HepG2 (cell line): Measurements from ENCODE around the gene NGRN. TPM values are rescaled to one million over a fixed set of nuclear protein-coding genes. Genes with fewer than 3 reads are reported as not detected.

ENCODE experiments used
- CCDC6 ChIP-seq: sonication (generic); formaldehyde crosslinking; IDR thresholded peaks from 2 replicates; pipeline ENCODE4 v1.8.1; 2022; ENCODE audit warnings: mild to moderate bottlenecking, missing genetic modification reagents, moderate library complexity
- FOSL1 ChIP-seq: sonication (generic); formaldehyde crosslinking; IDR thresholded peaks from 2 replicates; pipeline ENCODE4 v1.9.0; 2021; ENCODE audit warnings: missing genetic modification reagents, borderline replicate concordance
- HNRNPK ChIP-seq: fragments of 200-400 bp; formaldehyde crosslinking; IDR thresholded peaks from 2 replicates; pipeline ENCODE4 v1.6.1; 2018; ENCODE audit warnings: low read length, low read depth, moderate library complexity, mild to moderate bottlenecking; ENCODE audit not compliant: poor library complexity, severe bottlenecking
- NFIB ChIP-seq: sonication (generic); formaldehyde crosslinking; IDR thresholded peaks from 2 replicates; pipeline ENCODE4 v1.9.0; 2021; ENCODE audit warnings: missing genetic modification reagents, mild to moderate bottlenecking, borderline replicate concordance
- NONO ChIP-seq, 2 experiments: fragments of 450-650 bp in 1 of 2; sonication (generic) in 1 of 2; formaldehyde crosslinking in 1 of 2; IDR thresholded peaks in 1 of 2; conservative IDR thresholded peaks in 1 of 2; 2 replicates each; pipeline versions ENCODE4 v1.6.1 to v1.8.0; 2017 to 2022; ENCODE audit warnings: mild to moderate bottlenecking in 1 of 2, missing genetic modification reagents in 1 of 2, moderate library complexity in 1 of 2
- SAFB2 ChIP-seq: sonication (generic); formaldehyde crosslinking; IDR thresholded peaks from 2 replicates; pipeline ENCODE4 v1.5.1; 2020; ENCODE audit warnings: missing genetic modification reagents, low read depth, mild to moderate bottlenecking, borderline replicate concordance
- SNAPC4 ChIP-seq: sonication (generic); formaldehyde crosslinking; IDR thresholded peaks from 2 replicates; pipeline ENCODE4 v1.4.0; 2020; ENCODE audit warnings: mild to moderate bottlenecking, missing genetic modification reagents
- ZBTB4 ChIP-seq: sonication (generic); formaldehyde crosslinking; IDR thresholded peaks from 2 replicates; pipeline ENCODE4 v1.4.0; 2020; ENCODE audit warnings: missing genetic modification reagents, mild to moderate bottlenecking, borderline replicate concordance
- ZFP37 ChIP-seq: sonication (generic); formaldehyde crosslinking; IDR thresholded peaks from 2 replicates; pipeline ENCODE4 v1.4.0; 2020; ENCODE audit warnings: missing genetic modification reagents, borderline replicate concordance
- ZNF12 ChIP-seq: sonication (generic); formaldehyde crosslinking; IDR thresholded peaks from 2 replicates; pipeline ENCODE4 v1.5.0; 2020; ENCODE audit warnings: missing genetic modification reagents
- ZNF274 ChIP-seq: sonication (generic); formaldehyde crosslinking; IDR thresholded peaks from 2 replicates; pipeline ENCODE4 v1.5.1; 2020; ENCODE audit warnings: mild to moderate bottlenecking, missing genetic modification reagents
- ZNF30 ChIP-seq: sonication (generic); formaldehyde crosslinking; IDR thresholded peaks from 2 replicates; pipeline ENCODE4 v1.5.0; 2020; ENCODE audit warnings: mild to moderate bottlenecking, missing genetic modification reagents
- ZNF530 ChIP-seq: sonication (generic); formaldehyde crosslinking; IDR thresholded peaks from 2 replicates; pipeline ENCODE4 v1.5.0; 2020; ENCODE audit warnings: low read depth, mild to moderate bottlenecking, missing genetic modification reagents
- polyA plus RNA-seq, 8 experiments: library from polyadenylated mRNA; depleted of rRNA in 3 of 8; stranded (reverse) in 7 of 8; unstranded in 1 of 8; fragments of >200 nt; fragmentation: Illumina TruSeq in 4 of 8; extraction: Trizol in 4 of 8; gene quantifications; 2 replicates each; pipeline versions ENCODE4 v1.2.1 to v1.2.3, GENCODE V29; 2011 to 2016; ENCODE audit warnings: low read depth in 4 of 8, missing spikeins in 1 of 8, mixed read lengths in 1 of 8; ENCODE audit not compliant: insufficient read depth in 1 of 8
- total RNA-seq, 5 experiments: library from RNA; depleted of rRNA; stranded (reverse); fragments of >200 nt; fragmentation: Illumina TruSeq; extraction: Trizol; gene quantifications; 2 replicates each; pipeline ENCODE4 v1.2.3, GENCODE V29; 2016; ENCODE audit warnings: low read depth in 1 of 5
- TF ChIP-seq, protein P1 (sequence below): sonication (generic); formaldehyde crosslinking; IDR thresholded peaks from 2 replicates; pipeline ENCODE4 v1.5.0; 2020; ENCODE audit warnings: missing genetic modification reagents
- TF ChIP-seq, protein P2 (sequence below): sonication (generic); formaldehyde crosslinking; IDR thresholded peaks from 2 replicates; pipeline ENCODE4 v1.8.0; 2022; ENCODE audit warnings: mild to moderate bottlenecking, missing genetic modification reagents

The NGRN gene
- total and polyA plus RNA-seq, 2 of the 13 experiments (the other 11 are each of a cell fraction or from before 2014, with no cell fraction given): 39.8 to 63.7 TPM

DNA sequence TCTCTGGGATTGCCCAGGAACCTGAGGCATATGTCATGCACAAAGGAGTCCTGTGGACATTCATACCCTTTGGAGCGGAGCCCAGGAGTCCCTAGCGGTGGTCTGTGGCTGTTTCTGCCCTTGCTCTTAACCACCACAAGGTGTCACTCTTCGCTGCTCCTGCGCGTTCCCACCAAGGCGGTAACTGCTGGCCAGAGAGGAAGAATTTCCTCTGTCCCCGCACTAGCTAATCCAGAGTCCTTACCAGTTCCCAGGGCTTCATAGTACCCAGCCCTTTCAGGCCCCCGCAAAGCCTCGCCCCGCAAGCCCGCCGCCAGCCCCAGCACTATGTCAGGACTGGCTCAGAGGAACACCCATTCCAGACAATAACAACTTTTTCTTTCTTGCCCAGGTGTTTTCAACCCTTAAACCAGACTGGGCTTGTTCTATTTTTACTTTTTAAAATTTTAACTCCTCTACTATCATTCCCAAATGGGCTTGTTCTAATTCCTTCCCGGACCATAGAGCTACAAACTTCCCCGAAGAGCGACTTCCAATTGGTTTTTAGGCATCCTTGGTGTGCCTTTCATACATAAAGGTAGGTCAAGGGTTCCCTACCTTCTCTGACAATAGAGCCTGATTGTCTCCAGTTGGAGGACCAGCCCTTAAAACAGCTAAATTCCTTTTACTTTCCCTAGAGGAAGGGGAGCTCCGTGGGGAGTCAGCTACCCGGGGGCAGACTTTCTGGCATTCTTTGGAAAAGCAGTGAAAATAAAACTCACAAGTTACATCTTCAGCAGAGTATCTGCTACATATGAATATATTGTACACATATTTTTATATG is 54.8 kb downstream of the NGRN start (continued):
- TF ChIP-seq, protein P1, sequence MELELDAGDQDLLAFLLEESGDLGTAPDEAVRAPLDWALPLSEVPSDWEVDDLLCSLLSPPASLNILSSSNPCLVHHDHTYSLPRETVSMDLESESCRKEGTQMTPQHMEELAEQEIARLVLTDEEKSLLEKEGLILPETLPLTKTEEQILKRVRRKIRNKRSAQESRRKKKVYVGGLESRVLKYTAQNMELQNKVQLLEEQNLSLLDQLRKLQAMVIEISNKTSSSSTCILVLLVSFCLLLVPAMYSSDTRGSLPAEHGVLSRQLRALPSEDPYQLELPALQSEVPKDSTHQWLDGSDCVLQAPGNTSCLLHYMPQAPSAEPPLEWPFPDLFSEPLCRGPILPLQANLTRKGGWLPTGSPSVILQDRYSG (CRISPR knock-in tag): no peak
- TF ChIP-seq, protein P2, sequence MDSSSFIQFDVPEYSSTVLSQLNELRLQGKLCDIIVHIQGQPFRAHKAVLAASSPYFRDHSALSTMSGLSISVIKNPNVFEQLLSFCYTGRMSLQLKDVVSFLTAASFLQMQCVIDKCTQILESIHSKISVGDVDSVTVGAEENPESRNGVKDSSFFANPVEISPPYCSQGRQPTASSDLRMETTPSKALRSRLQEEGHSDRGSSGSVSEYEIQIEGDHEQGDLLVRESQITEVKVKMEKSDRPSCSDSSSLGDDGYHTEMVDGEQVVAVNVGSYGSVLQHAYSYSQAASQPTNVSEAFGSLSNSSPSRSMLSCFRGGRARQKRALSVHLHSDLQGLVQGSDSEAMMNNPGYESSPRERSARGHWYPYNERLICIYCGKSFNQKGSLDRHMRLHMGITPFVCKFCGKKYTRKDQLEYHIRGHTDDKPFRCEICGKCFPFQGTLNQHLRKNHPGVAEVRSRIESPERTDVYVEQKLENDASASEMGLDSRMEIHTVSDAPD: no peak
- TF ChIP-seq SAFB2 (CRISPR knock-in tag) (no peak), ZNF274 (no peak), ZFP37 (CRISPR knock-in tag) (0 out of 2 replicates have a peak, but pooled peaks have one; percentile 38), ZNF12 (no peak), NONO (IDR thresholded peaks at IDR 0.05) (no peak), NONO (CRISPR knock-in tag; conservative IDR thresholded peaks at IDR 0.05) (no peak; the same call in 1 of the 2 replicates), ZNF30 (CRISPR knock-in tag) (no peak), ZNF530 (no peak), SNAPC4 (CRISPR knock-in tag) (no peak), CCDC6 (CRISPR knock-in tag) (0 out of 2 replicates have a peak, but pooled peaks have one; percentile 42), ZBTB4 (CRISPR knock-in tag) (no peak), NFIB (no peak), HNRNPK (no peak), FOSL1 (CRISPR knock-in tag) (no peak)
